Ramos (cell line): ENCODE results near the gene THSD4.
"Not testable (repeated sequence)": the region's sequence is repeated elsewhere in the genome, so short reads cannot be mapped to it uniquely, and the experiment has no call there.

Experiments used
- in situ Hi-C: fragments of 300-500 bp; cut with MboI; formaldehyde crosslinking; loops from one replicate; pipeline ENCODE4 v1.14.3; 2022; ENCODE audit warnings: low sequenced_read_pairs; ENCODE audit not compliant: unreplicated experiment

THSD4 gene

GRCh38 chr15:71391421-71392088 lies 276.3 kb downstream of the THSD4 start:
- in situ Hi-C loops: no loop called here

GRCh38 chr15:71392861-71393283 lies 277.6 kb downstream of the THSD4 start:
- in situ Hi-C loops: no loop called here

GRCh38 chr15:71393383-71393782 lies 278.1 kb downstream of the THSD4 start:
- in situ Hi-C loops: no loop called here

- in situ Hi-C loops: no loop called here
Observed at GRCh38 chr15:71396536-71397125, 281.4 kb downstream of the THSD4 start.

- in situ Hi-C loops: no loop called here
Observed at GRCh38 chr15:71397377-71397776, 282.1 kb downstream of the THSD4 start.

- in situ Hi-C loops: no loop called here
Observed at GRCh38 chr15:71400294-71400693, 285.0 kb downstream of the THSD4 start.

GRCh38 chr15:71401728-71402127 lies 286.5 kb downstream of the THSD4 start:
- in situ Hi-C loops: not testable (repeated sequence)

GRCh38 chr15:71409541-71409940 lies 294.3 kb downstream of the THSD4 start:
- in situ Hi-C loops: no loop called here

GRCh38 chr15:71410347-71410746 lies 295.1 kb downstream of the THSD4 start:
- in situ Hi-C loops: no loop called here

GRCh38 chr15:71411538-71412482 lies 296.5 kb downstream of the THSD4 start:
- in situ Hi-C loops: no loop called here

GRCh38 chr15:71413419-71413818 lies 298.1 kb downstream of the THSD4 start:
- in situ Hi-C loops: no loop called here

- in situ Hi-C loops: no loop called here
Observed at GRCh38 chr15:71414853-71415252, 299.6 kb downstream of the THSD4 start.

GRCh38 chr15:71422530-71423259 lies 307.4 kb downstream of the THSD4 start:
- in situ Hi-C loops: no loop called here

GRCh38 chr15:71424765-71425164 lies 309.5 kb downstream of the THSD4 start:
- in situ Hi-C loops: no loop called here

GRCh38 chr15:71425388-71425787 lies 310.1 kb downstream of the THSD4 start:
- in situ Hi-C loops: no loop called here

GRCh38 chr15:71426792-71427191 lies 311.5 kb downstream of the THSD4 start:
- in situ Hi-C loops: no loop called here

GRCh38 chr15:71430782-71431181 lies 315.5 kb downstream of the THSD4 start:
- in situ Hi-C loops: no loop called here

- in situ Hi-C loops: no loop called here
Observed at GRCh38 chr15:71431343-71432336, 316.4 kb downstream of the THSD4 start.

- in situ Hi-C loops: no loop called here
Observed at GRCh38 chr15:71433402-71433801, 318.1 kb downstream of the THSD4 start.
